HepG2 (cell line): ENCODE results near the gene HYI. TPM values are rescaled to one million over a fixed set of nuclear protein-coding genes. Genes with fewer than 3 reads are reported as not detected.
A peak's percentile ranks its signal among the peaks of the same experiment; 100 is the strongest.
"Not testable (repeated sequence)": the region's sequence is repeated elsewhere in the genome, so short reads cannot be mapped to it uniquely, and the experiment has no call there.

ENCODE experiments used
- ATAC-seq: fragments of 200-7000 bp; cut with Tn5 transposase; 3 replicates; pipeline ENCODE4 v1.9.1; 2020; ENCODE audit warnings: mild to moderate bottlenecking, moderate library complexity
- BruUV-seq: library from RNA; stranded (reverse); fragments of 400-500 nt; replicated peaks from 2 replicates; lab custom pipeline; 2021; lab: Mats Ljungman, UMichigan
- CTCF ChIA-PET: fragments of 300-600 bp; formaldehyde crosslinking; extraction: SDS; loops from one replicate; lab custom pipeline; 2021; ENCODE audit warnings: low total read pairs, inconsistent platforms, low intra/inter-chr PET ratio; lab: Yijun Ruan, JAX
- POLR2A ChIA-PET: fragments of 350-600 bp; sonication (Branson Sonifier 250); formaldehyde crosslinking; loops from one replicate; lab custom pipeline; 2020; ENCODE audit warnings: antibody characterized with exemption, inconsistent platforms; lab: Yijun Ruan, JAX
- DNase-seq: peaks from one replicate; pipeline ENCODE4 v3.0.0-alpha.2; 2015; ENCODE audit warnings: low spot score
- FAIRE-seq: peaks from 3 replicates; lab custom pipeline; 2011; peaks lifted over from hg19 to GRCh38; lab: Jason Lieb, UNC
- H2AFZ ChIP-seq: one replicate; pipeline ENCODE4 v1.6.1; 2011; ENCODE audit warnings: low read length, inconsistent platforms
- H3K27ac ChIP-seq: fragments of 300-600 bp; 3 replicates; pipeline ENCODE4 v1.8.0; 2011; ENCODE audit warnings: mixed run types, mild to moderate bottlenecking, mixed read lengths, low read length, inconsistent platforms; ENCODE audit not compliant: insufficient read depth; ENCODE audit errors: extremely low read length
- H3K27me3 ChIP-seq, 2 experiments: fragments of 200-600 bp in 1 of 2; 2 replicates in 1 of 2; 3 replicates in 1 of 2; pipeline versions ENCODE4 v1.6.0 to v1.8.0; 2011; ENCODE audit warnings: low read length in 2 of 2, mild to moderate bottlenecking in 2 of 2, moderate library complexity in 2 of 2, inconsistent platforms in 1 of 2; ENCODE audit not compliant: insufficient read depth in 2 of 2, control insufficient read depth in 1 of 2
- H3K36me3 ChIP-seq, 2 experiments: fragments of 200-600 bp in 1 of 2; replicated peaks in 1 of 2; 2 replicates in 1 of 2; 3 replicates in 1 of 2; pipeline versions ENCODE4 v1.5.1 to v1.8.0; 2011; ENCODE audit warnings: low read length in 2 of 2, inconsistent platforms in 1 of 2; ENCODE audit not compliant: insufficient read depth in 2 of 2, control insufficient read depth in 1 of 2
- H3K4me1 ChIP-seq: 2 replicates; pipeline ENCODE4 v1.5.1; 2012; ENCODE audit warnings: low read length, inconsistent platforms; ENCODE audit not compliant: insufficient read depth
- H3K4me2 ChIP-seq: 2 replicates; pipeline ENCODE4 v1.6.0; 2011; ENCODE audit warnings: low read depth, low read length, inconsistent platforms
- H3K4me3 ChIP-seq, 3 experiments: fragments of 200-600 bp in 1 of 3; sonication (generic), shearing (Covaris generic) in 1 of 3; replicated peaks in 1 of 3; 2 replicates each; pipeline ENCODE4 v1.5.1; 2011 to 2016; ENCODE audit warnings: low read length in 3 of 3, inconsistent platforms in 2 of 3, low read depth in 2 of 3, mild to moderate bottlenecking in 2 of 3, control low read depth in 1 of 3, mixed read lengths in 1 of 3; ENCODE audit not compliant: insufficient read depth in 1 of 3
- H3K79me2 ChIP-seq: one replicate; pipeline ENCODE4 v1.6.1; 2011; ENCODE audit warnings: low read length, inconsistent platforms; ENCODE audit not compliant: insufficient read depth
- H3K9ac ChIP-seq: 2 replicates; pipeline ENCODE4 v1.6.0; 2011; ENCODE audit warnings: mild to moderate bottlenecking, low read depth, low read length, inconsistent platforms; ENCODE audit not compliant: insufficient read depth
- H3K9me3 ChIP-seq: 2 replicates; pipeline ENCODE4 v1.5.1; 2012; ENCODE audit warnings: mild to moderate bottlenecking, low read length
- H4K20me1 ChIP-seq: 2 replicates; pipeline ENCODE4 v1.6.0; 2011; ENCODE audit warnings: inconsistent platforms, mild to moderate bottlenecking, low read length, moderate library complexity; ENCODE audit not compliant: insufficient read depth
- CEBPB ChIP-seq: IDR thresholded peaks from 2 replicates; pipeline ENCODE4 v1.6.1; 2011; ENCODE audit warnings: low read depth, low read length, improper control_type of control experiment, borderline replicate concordance
- HNF4G ChIP-seq, 2 experiments: sonication (generic) in 1 of 2; formaldehyde crosslinking in 1 of 2; IDR thresholded peaks; 2 replicates each; pipeline versions ENCODE4 v1.4.0 to v1.6.1; 2011 to 2020; ENCODE audit warnings: borderline replicate concordance in 2 of 2, low read depth in 2 of 2, mild to moderate bottlenecking in 2 of 2, low read length in 1 of 2, missing genetic modification reagents in 1 of 2, moderate library complexity in 1 of 2
- MLLT10 ChIP-seq: sonication (generic); formaldehyde crosslinking; IDR thresholded peaks from 2 replicates; pipeline ENCODE4 v1.4.0; 2020; ENCODE audit warnings: missing genetic modification reagents
- ZNF564 ChIP-seq: sonication (generic); formaldehyde crosslinking; IDR thresholded peaks from 2 replicates; pipeline ENCODE4 v1.8.1; 2023; ENCODE audit warnings: mild to moderate bottlenecking, missing genetic modification reagents
- WGBS: methylation state at CpG from one replicate; pipeline ENCODE4 v1.1.6; 2017; ENCODE audit warnings: low lambda C conversion rate; 5-methylcytosine and 5-hydroxymethylcytosine counted together
- in situ Hi-C: cut with HindIII; loops from 2 replicates; pipeline ENCODE4 v1.10.0; 2017; ENCODE audit warnings: low pct_unique_long_range_greater_than_20kb; ENCODE audit not compliant: extremely low pct_ligation_motif_present
- intact Hi-C: fragments of 100-400 bp; cut with micrococcal nuclease; formaldehyde crosslinking; loops from one replicate; pipeline ENCODE4 v1.10.0; 2022; ENCODE audit not compliant: unreplicated experiment
- polyA plus RNA-seq, 8 experiments: library from polyadenylated mRNA; depleted of rRNA in 3 of 8; stranded (reverse) in 7 of 8; unstranded in 1 of 8; fragments of >200 nt; fragmentation: Illumina TruSeq in 4 of 8; extraction: Trizol in 4 of 8; gene quantifications; 2 replicates each; pipeline versions ENCODE4 v1.2.1 to v1.2.3, GENCODE V29; 2011 to 2016; ENCODE audit warnings: low read depth in 4 of 8, missing spikeins in 1 of 8, mixed read lengths in 1 of 8; ENCODE audit not compliant: insufficient read depth in 1 of 8
- total RNA-seq, 5 experiments: library from RNA; depleted of rRNA; stranded (reverse); fragments of >200 nt; fragmentation: Illumina TruSeq; extraction: Trizol; gene quantifications; 2 replicates each; pipeline ENCODE4 v1.2.3, GENCODE V29; 2016; ENCODE audit warnings: low read depth in 1 of 5

The HYI gene
- total and polyA plus RNA-seq, 2 of the 13 experiments (the other 11 are each of a cell fraction or from before 2014, with no cell fraction given): not detected

- Histone ChIP-seq H4K20me1 (no peaks in the 10 kb centered on the region), H3K4me2 (no peak overlapping the region), H3K9me3 (no peaks in the 10 kb centered on the region), H3K27ac (no peak overlapping the region), H3K27me3 (no peaks in the 10 kb centered on the region), H3K4me1 (peaks cover 38% of the 10 kb centered on the region), H3K4me3 (no peak overlapping the region), H2AFZ (no peak overlapping the region), H3K79me2 (no peaks in the 10 kb centered on the region), H3K36me3 (no peaks in the 10 kb centered on the region), H3K9ac (no peak overlapping the region)
- TF ChIP-seq HNF4G (IDR thresholded peaks at IDR 0.05; ENCODE audit: borderline replicate concordance, low read depth, low read length): no peak
- no peak for TF ChIP-seq HNF4G (CRISPR knock-in tag; IDR thresholded peaks at IDR 0.05; ENCODE audit: borderline replicate concordance, low read depth)
- TF ChIP-seq ZNF564: peak; percentile 89
- TF ChIP-seq CEBPB: peak; percentile 50; the same call in 1 of the 2 replicates
- TF ChIP-seq MLLT10 (CRISPR knock-in tag): no peak
- WGBS: 37% methylated on average over 5 of the region's 5 CpGs
- in situ Hi-C loops: no loop called here
- intact Hi-C loops: no loop called here
- FAIRE-seq: no peak
- DNase-seq: peak; percentile 30
- no TSS peak for BruUV-seq
- POLR2A ChIA-PET: no interaction called here
- CTCF ChIA-PET: no interaction called here
- ATAC-seq: peak; percentile 21; the same call in 1 of the 3 replicates
Observed at GRCh38 chr1:43460988-43461693, 7.4 kb upstream of the HYI start.

GRCh38 chr1:43458379-43458778 is 4.6 kb upstream of the HYI start:
- H3K27me3 ChIP-seq, H3K79me2 ChIP-seq, H3K27ac ChIP-seq, BruUV-seq, H3K36me3 ChIP-seq, H3K4me3 ChIP-seq, H3K9ac ChIP-seq, H3K9me3 ChIP-seq, DNase-seq, FAIRE-seq, ATAC-seq, H2AFZ ChIP-seq, in situ Hi-C loops, H3K4me2 ChIP-seq, H4K20me1 ChIP-seq, POLR2A ChIA-PET, CTCF ChIA-PET, intact Hi-C loops: not testable (repeated sequence)
- 29% methylated on average over 3 of the region's 3 CpGs for WGBS
- H3K4me1 ChIP-seq: peaks cover 10% of the 10 kb centered on the region
